HG03342 (cell line): ENCODE measurements around the gene FIGNL2.
"Not testable (repeated sequence)": the region's sequence is repeated elsewhere in the genome, so short reads cannot be mapped to it uniquely, and the experiment has no call there.

Source experiments
- ATAC-seq: cut with Tn5 transposase; IDR thresholded peaks from one replicate; pipeline ENCODE4 v1.9.1; 2021; ENCODE audit warnings: mild to moderate bottlenecking, moderate library complexity; ENCODE audit not compliant: unreplicated experiment

Gene FIGNL2

DNA sequence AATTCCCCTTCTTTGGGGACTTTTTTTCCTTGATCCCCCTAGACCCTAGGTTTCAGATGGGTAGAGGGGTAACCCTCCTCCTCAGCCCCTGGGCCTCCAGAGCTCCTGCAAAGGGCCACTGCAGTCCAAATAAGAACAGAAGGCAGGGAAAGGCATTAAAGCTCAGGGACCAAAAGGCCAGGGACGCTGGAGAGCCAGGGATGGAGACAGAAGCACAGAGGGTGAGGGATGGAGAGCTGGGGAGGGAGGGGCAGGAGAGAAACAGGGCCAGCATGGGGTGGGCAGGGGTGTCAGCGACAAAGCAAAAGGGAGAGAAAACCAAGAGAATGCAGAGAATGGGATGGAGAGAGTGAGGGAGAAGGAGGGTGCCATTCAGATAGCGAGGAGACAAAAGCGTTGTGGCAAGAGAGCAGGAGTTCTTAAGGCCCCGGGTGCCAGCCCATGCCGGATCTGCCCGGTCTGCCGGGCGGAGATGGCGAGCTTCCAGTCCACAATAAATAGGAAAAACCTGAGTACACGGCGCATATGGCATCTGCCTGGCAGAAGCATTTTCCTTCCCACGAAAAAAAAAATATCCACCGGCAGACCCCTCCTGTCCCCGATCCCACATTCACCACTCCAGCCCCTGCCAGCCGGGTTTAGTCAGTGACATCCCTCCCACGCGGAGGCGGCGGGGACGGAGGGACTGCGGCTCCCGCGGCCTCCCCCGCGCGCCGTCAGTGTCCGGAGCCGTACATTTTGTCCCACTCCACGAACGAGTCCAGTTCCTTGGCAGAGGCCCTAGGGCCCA is 28.6 kb downstream of the FIGNL2 start:
- no peak for ATAC-seq

DNA sequence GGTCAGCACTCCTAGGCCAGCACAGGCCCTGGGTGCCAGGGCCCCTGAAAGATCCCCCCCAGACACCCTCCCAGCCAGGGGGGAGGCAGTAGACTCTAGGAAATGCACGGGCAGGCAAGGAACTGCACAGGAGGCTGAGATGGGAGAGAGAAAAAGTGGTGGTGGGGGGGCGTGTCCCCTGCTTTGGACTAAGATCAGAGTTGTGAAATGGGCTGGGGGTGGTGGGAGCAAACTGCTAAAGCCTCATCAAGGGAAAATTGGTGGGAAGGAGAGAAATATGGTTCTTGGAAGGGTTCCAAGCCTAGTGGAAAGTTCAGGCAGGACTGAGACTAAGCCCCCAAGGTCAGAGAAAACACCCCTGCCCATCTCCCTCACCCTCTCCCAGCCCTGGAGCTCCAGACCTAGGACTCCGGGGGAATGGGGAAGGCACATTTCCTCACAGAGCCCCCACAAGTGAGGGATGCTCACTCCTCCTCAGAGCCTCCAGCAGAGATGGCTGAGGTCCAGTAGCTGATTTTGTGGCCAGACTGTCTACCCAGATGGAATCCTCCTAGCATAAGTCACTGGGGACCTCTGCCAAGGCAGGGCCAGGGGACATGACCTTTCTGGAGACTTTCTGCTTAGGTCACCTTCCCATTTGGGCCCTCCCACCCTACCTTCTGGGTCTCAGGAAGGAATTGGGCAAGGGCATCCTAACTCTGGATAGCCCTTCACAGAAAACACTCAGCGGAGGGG is 29.8 kb downstream of the FIGNL2 start:
- ATAC-seq: no peak

DNA sequence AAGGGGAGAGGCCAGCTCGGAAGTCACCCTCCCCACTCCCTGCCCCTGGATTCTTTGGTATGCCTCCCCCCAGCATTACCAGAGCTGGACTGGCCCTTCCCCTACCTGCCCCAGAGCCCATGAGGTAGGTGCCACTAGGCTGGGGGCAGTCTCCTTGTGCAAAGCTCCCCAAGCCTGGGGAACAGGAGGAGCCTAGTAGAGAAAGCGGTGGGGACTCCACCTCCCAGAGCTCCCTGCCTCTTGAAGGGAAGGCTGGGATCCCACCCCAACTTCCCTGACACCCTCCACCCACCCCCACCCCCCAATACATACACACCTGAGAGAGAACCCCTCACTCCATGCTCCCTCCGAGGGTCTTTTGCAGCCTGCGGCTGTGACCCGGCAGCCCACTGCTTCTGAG is 30.4 kb downstream of the FIGNL2 start:
- ATAC-seq: no peak

DNA sequence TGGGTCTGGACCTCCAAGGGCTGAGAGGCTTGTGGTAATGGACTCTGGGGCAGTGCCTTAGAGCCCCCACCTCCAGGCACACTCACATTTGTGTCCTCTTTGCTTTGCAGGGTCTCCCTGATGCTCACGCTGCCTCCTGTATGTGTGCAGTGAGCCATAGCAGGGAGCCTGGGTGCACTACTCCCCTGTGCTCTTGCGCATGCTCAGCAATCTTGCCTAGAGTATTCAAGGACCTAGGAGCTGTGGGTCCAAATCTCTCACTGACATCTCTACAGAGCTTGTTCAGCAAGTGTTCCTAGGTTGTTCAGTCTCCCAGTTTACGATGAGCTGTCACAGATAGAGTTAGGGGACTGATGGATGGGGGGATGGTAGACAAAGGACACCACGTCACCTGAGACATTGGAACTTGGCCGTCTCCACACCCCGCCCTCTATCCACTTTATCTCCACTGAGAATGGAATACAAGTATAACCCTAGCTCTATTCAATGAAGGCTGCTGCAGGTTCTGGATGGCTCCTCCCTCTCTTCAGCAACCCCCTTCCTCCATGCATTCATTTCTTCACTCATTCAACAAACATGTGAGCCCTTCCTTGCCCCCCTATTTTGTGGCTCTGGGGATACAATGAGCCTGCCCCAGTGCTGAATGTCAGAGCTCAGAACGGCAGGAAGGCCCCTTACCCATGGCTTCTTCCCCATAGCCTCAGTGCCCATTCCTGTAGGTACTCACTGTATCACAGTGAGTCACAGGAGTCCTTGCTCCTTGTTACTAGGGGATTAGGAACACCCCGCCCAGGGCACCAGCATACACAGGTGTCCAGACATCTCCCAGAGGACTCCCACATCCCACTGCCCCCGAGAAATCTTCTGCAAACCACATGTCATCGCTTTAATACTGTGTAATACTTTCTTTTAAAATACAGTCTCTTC is 31.2 kb downstream of the FIGNL2 start:
- no peak for ATAC-seq

DNA sequence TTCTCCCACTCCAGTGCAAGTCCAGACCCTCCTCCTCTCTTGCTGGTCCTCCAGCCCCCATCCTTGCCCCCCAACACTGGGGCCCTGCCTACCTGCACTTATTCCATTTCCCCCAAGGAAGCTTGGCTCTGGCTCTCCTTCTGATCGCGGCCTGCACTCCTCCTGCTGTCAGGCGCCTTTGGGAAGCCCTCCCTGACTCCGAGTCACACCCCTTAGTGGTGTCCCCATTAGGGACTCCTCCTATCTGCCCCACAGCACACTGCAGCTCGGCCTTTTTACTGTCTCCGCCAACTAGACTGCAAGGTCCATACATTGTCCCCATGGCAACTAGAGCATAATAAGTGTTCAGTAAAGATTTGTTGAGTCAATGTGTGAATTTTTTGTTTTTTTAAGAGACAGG is 32.9 kb downstream of the FIGNL2 start:
- no peak for ATAC-seq

DNA sequence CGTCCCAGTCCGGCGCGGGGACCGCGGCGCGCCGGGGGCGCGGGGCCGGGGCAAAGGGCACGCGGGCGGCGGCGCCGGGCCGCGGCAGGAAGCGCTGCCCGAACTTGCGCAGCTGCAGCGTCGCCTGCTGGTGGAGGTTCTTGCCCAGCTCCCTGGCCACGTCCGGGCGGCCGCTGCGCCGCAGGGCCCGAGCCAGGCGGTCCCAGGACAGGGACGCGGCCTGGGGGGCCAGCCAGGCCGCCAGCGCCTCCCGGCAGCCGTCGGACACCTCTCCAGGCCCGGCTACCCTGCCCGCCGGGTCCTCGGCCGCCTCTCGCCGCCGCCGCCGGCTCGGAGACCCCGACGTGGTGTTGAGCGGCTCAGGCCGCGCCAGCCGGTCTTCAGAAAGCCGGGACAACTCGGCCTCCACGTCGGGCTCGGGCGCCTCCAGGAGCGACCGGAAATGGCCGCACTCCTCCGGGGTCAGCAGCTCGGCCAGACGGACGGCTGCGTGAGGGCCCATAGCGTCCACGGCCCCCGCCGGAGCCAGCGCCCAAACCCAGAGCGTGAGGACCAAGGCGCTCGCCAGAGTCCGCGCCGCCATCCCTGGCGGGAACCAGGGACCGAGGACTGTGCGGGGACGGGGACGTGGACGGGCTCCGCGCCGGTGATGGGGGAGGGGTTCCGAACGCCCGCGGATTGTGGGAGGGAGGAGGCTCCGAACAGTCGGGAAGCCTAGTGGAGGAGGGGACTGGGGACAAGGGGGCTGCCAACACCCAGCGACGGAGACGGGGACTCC is 34.0 kb downstream of the FIGNL2 start:
- no peak for ATAC-seq

DNA sequence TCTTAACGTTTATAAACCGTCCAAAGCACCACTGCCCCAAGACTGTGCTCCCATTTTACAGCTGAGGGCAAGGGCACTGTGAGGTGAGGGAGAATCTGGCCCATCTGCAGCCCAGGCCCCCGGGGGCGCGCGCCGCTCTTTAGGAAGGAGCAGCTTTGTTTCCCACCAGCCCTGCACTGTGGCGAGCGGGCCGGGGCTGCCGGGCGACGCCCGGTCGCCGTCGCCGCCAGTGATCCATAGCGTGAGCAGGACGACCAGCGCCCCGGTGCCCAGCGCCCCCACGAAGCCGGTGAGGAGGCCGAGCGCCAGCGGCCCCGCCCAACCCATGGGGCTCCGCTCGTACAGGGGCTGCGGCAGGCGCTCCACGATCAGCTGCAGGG is 34.6 kb downstream of the FIGNL2 start:
- no peak for ATAC-seq

DNA sequence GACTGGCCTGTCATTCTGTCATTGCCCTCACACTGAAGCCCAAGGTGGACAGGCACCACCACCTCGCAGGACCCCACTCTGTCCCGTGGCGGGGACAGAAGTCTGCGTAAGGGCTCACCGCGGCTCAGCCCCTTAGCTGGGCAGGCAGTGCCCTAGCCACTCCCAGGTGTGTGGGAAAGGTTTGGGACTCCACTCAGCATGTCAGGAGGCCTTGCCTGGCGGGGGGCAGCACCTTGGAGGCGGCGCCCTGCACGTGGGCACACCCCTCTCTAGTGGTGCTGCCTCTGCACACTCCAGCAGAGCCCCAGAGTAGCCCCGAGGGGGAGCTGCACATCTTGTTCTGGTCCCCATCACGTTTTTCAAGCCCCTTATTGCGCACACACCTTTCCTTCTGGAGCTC is 35.6 kb downstream of the FIGNL2 start:
- ATAC-seq: no peak

DNA sequence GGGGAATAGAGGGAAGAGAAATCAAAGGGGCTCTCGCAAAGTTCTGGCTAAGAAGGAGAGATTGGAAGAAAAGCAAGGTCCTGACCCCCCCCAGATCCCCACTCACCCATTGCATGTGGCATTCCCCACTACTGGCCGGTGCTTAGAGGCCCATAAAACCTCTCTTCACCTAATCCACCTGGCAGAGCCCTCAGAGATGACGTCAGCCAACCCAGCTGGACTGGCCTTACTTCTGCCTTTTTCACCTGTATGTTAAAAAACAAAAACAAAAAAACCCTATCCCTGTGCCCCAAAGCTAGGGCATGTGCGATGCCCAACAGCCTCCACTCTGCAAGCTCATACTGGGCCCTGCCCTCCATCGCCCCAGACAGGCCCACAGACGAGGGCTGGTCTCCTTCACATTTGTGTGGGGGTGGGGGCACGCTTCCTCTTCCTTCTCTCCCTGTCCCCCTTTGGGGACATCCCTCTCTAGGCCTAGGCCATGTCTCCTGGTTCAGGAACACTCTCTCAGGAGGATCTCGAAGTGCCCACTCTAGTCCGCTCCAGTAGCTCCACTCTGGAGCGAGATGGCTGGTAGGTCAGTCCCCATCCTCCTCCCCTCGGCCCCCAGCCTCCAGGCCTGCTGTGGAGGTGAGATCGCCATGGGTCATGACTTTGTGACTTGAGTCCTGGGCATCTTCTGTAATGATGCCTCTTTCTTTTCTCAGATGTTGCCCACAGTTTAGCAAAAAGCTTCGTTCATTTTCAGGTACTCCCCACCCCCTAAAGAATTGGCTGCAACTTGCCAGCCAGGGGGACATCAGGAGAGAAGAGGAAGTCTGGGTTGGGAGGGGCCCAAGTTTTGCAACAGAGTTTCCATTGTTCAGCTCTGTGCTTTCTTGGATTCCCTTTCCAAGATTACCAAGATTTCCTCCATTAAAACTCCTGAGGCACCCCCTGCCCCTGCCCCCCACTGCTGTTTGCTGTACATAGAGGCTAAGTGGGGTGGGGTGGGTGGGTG is 37.0 kb downstream of the FIGNL2 start:
- no peak for ATAC-seq

DNA sequence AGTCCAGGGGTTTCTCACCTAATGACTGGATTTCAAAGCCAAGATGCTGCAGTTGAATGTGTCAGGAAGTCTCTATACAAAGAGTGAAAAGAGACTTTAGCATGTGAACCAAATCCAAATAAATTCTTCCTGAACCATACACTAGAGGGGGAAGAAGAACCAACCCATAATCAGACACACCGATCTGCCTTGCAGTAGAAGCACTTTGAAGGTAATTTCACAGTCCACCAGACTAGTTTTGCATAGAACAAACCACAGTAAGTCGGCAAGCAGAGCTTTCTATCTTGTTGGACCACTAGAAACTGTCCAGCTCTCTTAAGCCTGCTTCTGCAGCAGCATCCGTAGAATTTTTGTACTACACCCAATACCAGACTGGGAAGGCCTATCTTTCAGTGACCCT is 39.3 kb downstream of the FIGNL2 start:
- no peak for ATAC-seq

DNA sequence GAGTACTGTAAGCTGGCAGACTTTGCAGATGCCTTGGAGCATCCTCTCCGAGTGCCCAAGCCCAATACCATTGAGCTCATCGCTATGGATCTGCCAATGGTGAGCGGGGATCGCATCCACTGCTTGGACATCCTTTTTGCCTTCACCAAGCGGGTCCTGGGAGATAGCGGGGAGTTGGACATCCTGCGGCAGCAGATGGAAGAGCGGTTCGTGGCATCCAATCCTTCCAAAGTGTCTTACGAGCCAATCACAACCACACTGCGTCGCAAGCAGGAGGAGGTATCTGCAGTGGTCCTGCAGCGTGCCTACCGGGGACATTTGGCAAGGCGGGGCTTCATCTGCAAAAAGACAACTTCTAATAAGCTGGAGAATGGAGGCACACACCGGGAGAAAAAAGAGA is 41.6 kb downstream of the FIGNL2 start:
- ATAC-seq: no peak

DNA sequence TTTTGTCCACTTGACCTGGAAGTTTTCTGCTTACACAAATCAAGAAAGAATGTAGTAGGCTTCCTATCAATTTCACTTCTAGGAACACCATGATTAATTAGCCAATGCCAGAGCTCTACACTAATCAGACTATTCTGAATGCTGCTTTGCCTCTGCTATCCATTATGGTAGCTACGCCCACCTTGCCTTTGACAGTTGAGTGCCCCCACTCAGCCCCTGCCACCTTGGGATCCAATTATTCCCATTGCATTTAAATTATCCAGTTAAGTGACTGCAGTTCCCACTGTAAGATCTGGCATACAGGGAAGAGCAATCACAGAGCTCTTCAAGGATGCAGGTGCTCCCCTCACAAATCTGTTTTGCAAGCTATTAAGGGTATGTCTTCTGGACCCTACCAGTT is 47.5 kb downstream of the FIGNL2 start:
- ATAC-seq: no peak

DNA sequence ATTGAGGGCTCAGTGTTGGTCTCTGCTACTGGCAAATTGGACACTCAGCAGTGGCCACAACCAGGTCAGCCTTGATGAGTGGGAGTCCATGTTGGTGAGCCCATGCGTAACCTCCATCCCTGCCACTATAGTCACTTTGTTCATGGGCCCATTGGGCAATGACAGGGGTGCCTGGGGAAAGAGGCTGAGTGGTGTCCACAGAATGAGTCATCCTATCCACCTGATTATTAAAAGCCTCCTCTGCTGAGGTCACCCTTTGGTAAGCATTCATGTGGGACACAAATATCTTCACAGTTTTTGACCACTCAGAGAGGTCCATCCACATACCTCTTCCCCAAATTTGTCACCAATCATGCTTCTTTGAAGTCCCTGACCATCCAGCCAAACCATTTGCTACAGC is 50.0 kb downstream of the FIGNL2 start:
- no peak for ATAC-seq

DNA sequence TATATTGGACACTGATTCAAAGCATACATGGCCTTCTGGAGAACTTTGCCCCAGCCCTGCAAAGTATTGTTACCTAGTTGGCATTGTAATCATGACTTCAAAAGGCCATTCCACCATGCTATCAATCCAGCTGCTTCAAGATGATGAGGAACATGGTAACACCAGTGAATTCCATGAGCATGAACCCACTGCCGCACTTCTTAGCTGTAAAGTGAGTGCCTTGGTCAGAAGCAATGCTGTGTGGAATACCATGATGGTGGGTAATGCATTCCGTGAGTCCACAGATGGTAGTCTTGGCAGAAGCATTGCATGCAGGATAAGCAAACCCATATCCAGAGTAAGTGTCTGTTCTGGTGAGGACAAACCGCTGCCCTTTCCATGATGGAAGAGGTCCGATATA is 50.5 kb downstream of the FIGNL2 start:
- ATAC-seq: not testable (repeated sequence)

DNA sequence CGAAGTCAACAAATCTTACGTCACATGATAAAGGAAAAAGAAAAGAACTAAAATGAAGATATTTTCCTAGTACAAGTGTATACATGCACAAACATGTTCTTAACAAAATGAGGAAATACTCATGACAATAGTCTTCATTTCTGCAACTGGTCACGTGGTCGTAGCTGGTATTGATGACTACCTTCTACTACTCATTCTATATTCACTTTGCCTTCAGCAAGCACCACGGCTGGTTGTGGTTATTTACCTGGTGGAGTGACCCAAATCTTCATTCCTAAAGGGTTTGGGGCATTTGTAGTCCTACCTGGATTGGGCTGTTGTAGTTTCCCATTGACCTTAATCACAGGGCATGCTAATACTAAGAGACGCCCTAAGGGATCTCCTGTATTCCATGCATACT is 51.2 kb downstream of the FIGNL2 start:
- no peak for ATAC-seq

DNA sequence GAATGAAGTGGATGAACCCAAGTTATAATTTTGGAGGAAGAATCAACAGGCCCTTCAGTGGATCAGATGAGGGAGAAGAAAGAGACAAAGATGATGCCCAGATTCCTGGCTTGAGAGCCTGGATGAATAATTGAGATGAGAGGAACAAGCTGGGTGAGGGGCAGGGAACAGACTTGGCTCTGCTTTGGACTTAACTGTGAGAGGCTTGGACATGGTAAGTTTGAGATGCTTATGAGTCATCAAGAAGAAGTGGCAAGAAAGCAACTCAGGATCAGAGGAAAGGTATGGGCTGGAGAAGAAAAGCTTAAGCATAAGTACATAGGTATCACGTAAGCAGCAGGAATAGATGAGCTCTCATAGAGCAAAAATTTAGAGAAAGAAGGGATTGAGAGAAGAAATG is 55.3 kb downstream of the FIGNL2 start:
- ATAC-seq: no peak

DNA sequence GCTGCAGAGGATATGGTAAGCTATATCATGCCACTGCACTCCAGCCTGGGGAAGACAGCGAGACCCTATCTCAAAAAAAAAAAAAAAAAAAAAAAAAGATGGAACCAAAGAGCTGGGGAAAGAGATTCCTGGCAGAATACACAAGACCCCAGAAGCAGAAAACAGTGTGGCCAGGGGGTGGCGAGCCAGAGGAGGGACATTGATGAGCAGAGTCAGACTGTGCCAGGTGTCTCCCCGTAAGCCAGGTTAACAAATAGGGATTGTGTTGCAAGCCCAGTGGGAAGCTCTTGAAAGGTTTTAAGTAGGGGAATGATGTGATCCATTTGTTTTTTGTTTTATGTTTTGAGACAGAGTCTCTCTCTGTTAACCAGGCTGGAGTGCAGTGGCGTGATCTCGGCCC is 56.1 kb downstream of the FIGNL2 start:
- no peak for ATAC-seq

DNA sequence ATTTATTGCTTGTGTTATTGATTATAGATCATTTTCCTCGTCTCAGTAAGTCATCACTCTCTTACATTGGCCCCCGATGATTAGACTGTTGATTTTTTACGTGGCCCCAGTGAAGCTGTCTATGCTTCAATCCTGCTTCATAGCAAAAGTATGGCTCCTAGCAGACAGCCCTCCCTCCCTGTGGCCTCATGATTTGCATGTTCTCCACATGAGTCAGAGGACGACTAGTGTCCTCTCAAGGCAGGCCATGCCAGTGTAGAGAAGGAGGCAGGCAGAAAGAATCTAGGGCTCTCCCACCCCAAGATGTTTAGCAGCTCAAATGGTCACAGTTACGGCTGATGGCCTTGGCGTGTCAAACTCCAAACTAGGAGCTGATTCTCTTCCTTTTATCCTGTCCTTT is 59.6 kb downstream of the FIGNL2 start:
- no peak for ATAC-seq

DNA sequence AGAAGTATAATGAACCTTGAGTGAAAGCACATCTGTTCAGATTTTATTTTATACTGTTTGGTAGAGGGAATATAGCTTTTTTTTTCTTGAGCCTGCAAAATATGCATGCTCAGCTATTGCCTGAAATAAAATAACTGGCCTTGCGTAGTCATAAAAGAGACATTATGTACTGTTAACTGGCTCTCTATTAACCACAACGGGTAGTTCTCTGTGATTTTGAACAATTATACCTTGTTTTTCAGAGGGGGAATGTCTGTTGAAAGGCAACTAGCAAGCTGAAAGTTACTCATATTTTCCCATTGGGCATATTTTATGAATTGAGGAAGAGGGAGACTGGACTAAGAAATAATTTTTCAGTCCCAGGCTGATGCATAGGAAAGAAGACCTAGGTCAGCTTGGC is 62.6 kb downstream of the FIGNL2 start:
- ATAC-seq: no peak

DNA sequence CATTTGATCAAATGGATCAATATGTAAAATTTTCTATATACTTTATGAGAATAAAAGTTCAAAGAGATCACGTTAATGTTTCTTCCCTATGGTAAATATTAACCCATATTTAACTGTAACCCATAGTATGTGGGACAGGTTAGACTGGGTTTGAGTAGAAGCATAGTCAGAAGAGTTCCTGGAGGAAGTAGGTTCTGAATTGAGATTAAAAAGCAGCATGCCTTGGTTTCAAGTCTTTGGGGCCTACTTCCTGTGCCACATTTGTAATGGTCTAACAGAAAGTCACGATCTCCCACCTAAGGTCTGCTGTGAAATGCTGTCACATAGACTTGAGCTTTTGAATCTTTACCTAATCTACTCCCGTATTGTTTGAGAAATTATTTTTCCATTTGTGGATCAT is 63.8 kb downstream of the FIGNL2 start:
- ATAC-seq: no peak
